Lung (tissue), 12 donors: ENCODE measurements around the gene PDE1C. TPM values are rescaled to one million over a fixed set of nuclear protein-coding genes. Genes with fewer than 3 reads are reported as not detected.

Source experiments
- ATAC-seq: fragments of 200-7000 bp; cut with Tn5 transposase; one replicate; pipeline ENCODE4 v1.9.1; 2020; ENCODE audit warnings: moderate number of reproducible peaks; ENCODE audit not compliant: insufficient read depth, low FRiP score
- DNase-seq, 3 donors: peaks; one replicate each; pipeline ENCODE4 v3.0.0-alpha.2; 2013 to 2017
- H3K27ac ChIP-seq, 2 donors: one replicate each; pipeline ENCODE4 v1.5.1; 2013; ENCODE audit warnings: mild to moderate bottlenecking in 2 of 2, moderate library complexity in 2 of 2, control low read depth in 1 of 2, inconsistent platforms in 1 of 2, low read depth in 1 of 2, low read length in 1 of 2
- H3K27me3 ChIP-seq, 3 donors: one replicate each; pipeline ENCODE4 v1.5.1; 2013; ENCODE audit warnings: low read length in 2 of 3; ENCODE audit not compliant: control insufficient read depth in 3 of 3, insufficient read depth in 3 of 3
- H3K36me3 ChIP-seq, 4 donors: one replicate each; pipeline ENCODE4 v1.5.1; 2013; ENCODE audit warnings: low read length in 4 of 4, mild to moderate bottlenecking in 1 of 4, moderate library complexity in 1 of 4; ENCODE audit not compliant: control insufficient read depth in 4 of 4, insufficient read depth in 4 of 4
- H3K4me1 ChIP-seq, 5 donors: one replicate each; pipeline ENCODE4 v1.5.1; 2013; ENCODE audit warnings: low read length in 5 of 5, mild to moderate bottlenecking in 2 of 5, moderate library complexity in 1 of 5; ENCODE audit not compliant: control insufficient read depth in 5 of 5, insufficient read depth in 5 of 5
- H3K4me3 ChIP-seq: one replicate; pipeline ENCODE4 v1.5.1; 2013; ENCODE audit warnings: mild to moderate bottlenecking, control low read depth, moderate library complexity
- H3K9ac ChIP-seq, 2 donors: one replicate each; pipeline ENCODE4 v1.5.1; 2013; ENCODE audit warnings: low read length in 2 of 2, control low read depth in 1 of 2; ENCODE audit not compliant: insufficient read depth in 1 of 2
- H3K9me3 ChIP-seq, 4 donors: one replicate each; pipeline ENCODE4 v1.5.1; 2013; ENCODE audit warnings: low read length in 3 of 4, mild to moderate bottlenecking in 1 of 4, moderate library complexity in 1 of 4; ENCODE audit not compliant: control insufficient read depth in 4 of 4, insufficient read depth in 3 of 4
- WGBS, 2 donors: extraction: QIAGEN DNeasy Blood & Tissue Kit; methylation state at CpG; one replicate each; pipeline ENCODE4 v1.1.7; 2013; 5-methylcytosine and 5-hydroxymethylcytosine counted together
- polyA plus RNA-seq, 2 donors: library from polyadenylated mRNA; stranded (reverse); fragments of 200-250 nt; gene quantifications; one replicate each; pipeline ENCODE4 v1.2.1, GENCODE V29; 2013
- total RNA-seq, 2 donors: library from RNA; depleted of rRNA in 1 of 2; stranded (reverse); fragments of >200 nt in 1 of 2; gene quantifications; one replicate each; pipeline ENCODE4 v1.2.1, GENCODE V29; 2014 to 2021
- TF ChIP-seq, protein P1 (sequence below): IDR thresholded peaks from 2 replicates; pipeline ENCODE4 v1.5.1; 2012; ENCODE audit warnings: mild to moderate bottlenecking; ENCODE audit errors: control extremely low read depth, extremely low read depth
- donor health status: control.
- donor health status: control.
- donor health status: Bipolar disorder and iron deficiency.
- donor health status: healthy.
- donor health status: DM: yes; HTN: yes; CAD: no.

The PDE1C gene
- total and polyA plus RNA-seq, 4 donors: 1.9 to 14.3 (median 6.1) TPM

DNA sequence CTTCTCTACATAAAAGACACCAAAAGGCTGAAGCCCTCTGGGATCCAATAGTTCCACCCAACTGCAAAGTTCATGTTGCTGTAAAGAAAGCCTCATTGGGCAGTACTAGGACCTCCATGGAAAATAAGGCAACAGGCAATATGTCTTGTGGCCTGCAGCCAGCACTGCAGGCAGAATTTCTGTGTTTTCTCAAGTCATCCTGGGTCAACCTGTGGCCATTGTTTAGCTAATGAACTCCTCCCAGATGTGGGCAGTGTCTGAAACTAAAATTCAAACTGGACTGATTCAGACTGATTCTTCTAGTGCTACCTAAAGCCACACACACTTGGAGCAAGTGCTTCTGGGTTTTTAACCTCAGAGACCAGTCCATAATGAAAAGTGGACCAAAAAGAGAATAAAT lies 241.7 kb downstream of the PDE1C start:
- no peak for ATAC-seq
- no peak overlapping the region for H3K9ac ChIP-seq

DNA sequence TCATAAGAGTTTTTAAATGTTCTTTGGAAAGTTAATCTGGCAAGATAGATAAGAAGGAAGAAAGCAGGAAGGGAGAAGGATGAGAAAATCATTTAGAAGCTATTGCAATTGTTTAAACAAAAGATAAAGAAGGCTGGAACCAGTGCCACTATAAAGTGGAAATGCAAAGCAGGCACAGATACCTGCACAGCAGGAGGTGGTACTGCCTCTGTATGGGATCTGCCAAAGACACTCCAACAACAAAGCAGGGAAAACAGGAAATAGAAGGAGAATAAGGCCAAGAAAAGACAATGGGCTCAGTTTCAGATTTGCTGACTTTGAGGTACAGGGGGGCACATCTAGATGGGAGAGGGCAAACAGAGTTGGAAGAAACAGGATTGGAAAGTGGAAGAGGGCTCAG lies 244.6 kb downstream of the PDE1C start:
- Histone ChIP-seq H3K4me1 (peaks cover 0 to 2% (median 0%) of the 10 kb centered on the region in 5 donors), H3K4me3 (no peak overlapping the region), H3K36me3 (peaks cover 0 to 18% (median 0%) of the 10 kb centered on the region in 4 donors), H3K9ac (no peak overlapping the region), H3K27me3 (no peaks in the 10 kb centered on the region), H3K9me3 (no peaks in the 10 kb centered on the region), H3K27ac (no peak overlapping the region)
- TF ChIP-seq, protein P1, sequence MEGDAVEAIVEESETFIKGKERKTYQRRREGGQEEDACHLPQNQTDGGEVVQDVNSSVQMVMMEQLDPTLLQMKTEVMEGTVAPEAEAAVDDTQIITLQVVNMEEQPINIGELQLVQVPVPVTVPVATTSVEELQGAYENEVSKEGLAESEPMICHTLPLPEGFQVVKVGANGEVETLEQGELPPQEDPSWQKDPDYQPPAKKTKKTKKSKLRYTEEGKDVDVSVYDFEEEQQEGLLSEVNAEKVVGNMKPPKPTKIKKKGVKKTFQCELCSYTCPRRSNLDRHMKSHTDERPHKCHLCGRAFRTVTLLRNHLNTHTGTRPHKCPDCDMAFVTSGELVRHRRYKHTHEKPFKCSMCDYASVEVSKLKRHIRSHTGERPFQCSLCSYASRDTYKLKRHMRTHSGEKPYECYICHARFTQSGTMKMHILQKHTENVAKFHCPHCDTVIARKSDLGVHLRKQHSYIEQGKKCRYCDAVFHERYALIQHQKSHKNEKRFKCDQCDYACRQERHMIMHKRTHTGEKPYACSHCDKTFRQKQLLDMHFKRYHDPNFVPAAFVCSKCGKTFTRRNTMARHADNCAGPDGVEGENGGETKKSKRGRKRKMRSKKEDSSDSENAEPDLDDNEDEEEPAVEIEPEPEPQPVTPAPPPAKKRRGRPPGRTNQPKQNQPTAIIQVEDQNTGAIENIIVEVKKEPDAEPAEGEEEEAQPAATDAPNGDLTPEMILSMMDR: no peak
- no peak for DNase-seq
- ATAC-seq: no peak

More for the DNA sequence above, 241.7 kb downstream of the PDE1C start:
- Histone ChIP-seq H3K27me3 (no peaks in the 10 kb centered on the region), H3K4me3 (no peak overlapping the region), H3K36me3 (peaks cover 0 to 10% (median 0%) of the 10 kb centered on the region in 4 donors), H3K9me3 (no peaks in the 10 kb centered on the region), H3K27ac (no peak overlapping the region), H3K4me1 (peaks cover 0 to 4% (median 0%) of the 10 kb centered on the region in 5 donors)
- TF ChIP-seq, protein P1: no peak
- DNase-seq: no peak

DNA sequence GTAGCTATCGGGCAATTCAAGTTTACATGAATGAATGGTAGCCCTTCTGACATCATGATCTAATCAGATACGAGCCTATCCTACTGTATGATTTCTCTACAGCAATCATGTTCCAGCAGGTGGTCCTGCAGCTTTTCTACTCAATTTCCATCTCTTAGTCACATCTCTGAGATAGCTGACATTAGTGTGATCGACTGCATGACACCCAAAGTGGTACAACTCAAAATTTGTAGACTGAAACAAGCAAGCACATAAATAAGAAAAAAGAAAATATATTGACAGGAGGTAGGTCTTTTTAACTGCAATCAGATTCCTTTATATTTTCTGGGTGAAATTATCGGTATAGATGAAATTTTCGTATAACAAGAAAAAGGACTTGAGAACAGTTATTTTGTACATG lies 251.2 kb downstream of the PDE1C start:
- DNase-seq: no peak
- H3K4me1 ChIP-seq: no peaks in the 10 kb centered on the region

More for the DNA sequence above, 251.2 kb downstream of the PDE1C start:
- TF ChIP-seq, protein P1: no peak
- ATAC-seq: no peak
- Histone ChIP-seq H3K9me3 (peaks cover 0 to 3% (median 0%) of the 10 kb centered on the region in 4 donors), H3K27me3 (no peaks in the 10 kb centered on the region), H3K9ac (no peak overlapping the region), H3K4me3 (no peak overlapping the region), H3K36me3 (peaks cover 0 to 17% (median 0%) of the 10 kb centered on the region in 4 donors), H3K27ac (no peak overlapping the region)
- WGBS, 2 donors: 90 to 93% methylated on average over 5 of the region's 5 CpGs
